H1 (cell line): ENCODE results near the gene MRPL11. TPM values are rescaled to one million over a fixed set of nuclear protein-coding genes. Genes with fewer than 3 reads are reported as not detected.

Experiments
- EGR1 ChIP-seq: IDR thresholded peaks from 2 replicates; pipeline ENCODE4 v1.6.1; 2011; ENCODE audit warnings: low read depth, low read length, borderline replicate concordance
- PHF8 ChIP-seq: fragments of 200-600 bp; sonication (generic); conservative IDR thresholded peaks from 2 replicates; pipeline ENCODE4 v1.7.1; 2012; ENCODE audit warnings: low read depth, mild to moderate bottlenecking, inconsistent platforms, low read length, moderate library complexity
- RAD21 ChIP-seq, 2 experiments: IDR thresholded peaks in 1 of 2; conservative IDR thresholded peaks in 1 of 2; 2 replicates each; pipeline ENCODE4 v1.6.1; 2011; ENCODE audit warnings: low read depth in 2 of 2, low read length in 2 of 2, improper control_type of control experiment in 1 of 2, inconsistent platforms in 1 of 2, mild to moderate bottlenecking in 1 of 2, moderate library complexity in 1 of 2
- SP4 ChIP-seq: IDR thresholded peaks from 2 replicates; pipeline ENCODE4 v1.6.1; 2012; ENCODE audit warnings: low read length, inconsistent platforms
- polyA plus RNA-seq, 7 experiments: library from polyadenylated mRNA; depleted of rRNA in 3 of 7; stranded (reverse) in 5 of 7; unstranded in 2 of 7; fragments of >200 nt in 5 of 7; fragments of 200-250 nt in 2 of 7; gene quantifications; 1 replicate in 5 of 7; 2 replicates in 1 of 7; 4 replicates in 1 of 7; pipeline versions ENCODE4 v1.2.1 to v1.2.3, GENCODE V29; 2011 to 2013; ENCODE audit warnings: missing spikeins in 2 of 7, mixed read lengths in 2 of 7
- total RNA-seq: library from RNA; stranded (reverse); fragmentation: NEBNext Ultra II Directional; extraction: Animal tissue kit (Norgen Biotek cat#: 25700); gene quantifications from 2 replicates; pipeline ENCODE4 v1.2.1, GENCODE V29; 2021
- TF ChIP-seq, protein P1 (sequence below): IDR thresholded peaks from 2 replicates; pipeline ENCODE4 v1.6.1; 2012; ENCODE audit warnings: inconsistent platforms

MRPL11 gene
- total and polyA plus RNA-seq, 2 of the 8 experiments (the other 6 are each of a cell fraction or from before 2014, with no cell fraction given): 105 to 141 TPM

DNA sequence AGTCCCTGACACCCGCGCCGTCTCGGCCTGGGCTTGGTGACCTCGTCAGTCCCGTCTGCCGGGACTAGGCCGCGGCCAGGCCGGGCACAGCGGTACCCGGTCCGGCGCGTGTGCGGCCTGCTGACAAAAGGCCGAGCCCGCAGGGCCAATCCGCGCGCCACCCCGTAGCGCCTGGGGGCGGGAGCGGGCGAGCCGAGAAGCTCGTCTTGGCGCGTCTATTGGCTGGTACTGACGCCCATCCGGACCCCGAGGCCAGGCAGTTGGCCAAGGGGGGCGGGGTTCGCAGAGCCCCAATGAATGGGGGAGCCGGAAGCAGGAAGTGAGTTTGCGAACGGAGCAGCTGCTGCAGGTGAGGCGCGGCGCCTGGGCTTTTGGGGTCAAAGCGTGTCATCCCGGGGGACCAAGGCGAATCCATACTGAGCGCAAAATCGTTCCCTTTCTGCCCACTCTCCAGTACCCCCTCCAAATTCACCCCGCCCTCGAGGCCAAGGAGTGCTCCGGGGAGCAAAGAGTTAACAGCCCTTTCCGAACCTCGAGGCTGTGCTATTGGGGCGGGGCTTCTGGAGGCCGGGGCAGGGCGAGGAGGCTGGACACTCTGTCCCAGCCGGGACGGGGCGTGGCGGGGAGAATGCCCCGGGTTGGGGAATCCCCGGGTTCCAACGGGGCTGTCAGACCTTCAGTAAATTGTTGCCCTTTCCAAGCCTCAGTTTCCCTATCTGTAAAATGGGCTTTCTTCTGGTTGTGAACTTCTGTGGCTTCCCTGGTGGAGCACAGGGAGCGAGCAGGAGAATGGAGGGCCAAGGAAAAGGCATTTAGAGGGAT, 41.7 kb upstream of the MRPL11 start, which contains the start of gene DPP3 (continued):
- TF ChIP-seq RAD21 (IDR thresholded peaks at IDR 0.05 in 1 of 2, conservative IDR thresholded peaks at IDR 0.05 in 1 of 2; ENCODE audit: low read depth in 2 of 2, low read length in 2 of 2) (no peak), SP4 (peak; percentile 86), PHF8 (0 out of 2 replicates have a peak, but pooled peaks have one; percentile 93), EGR1 (peak; percentile 19; the same call in 1 of the 2 replicates)
- TF ChIP-seq, protein P1, sequence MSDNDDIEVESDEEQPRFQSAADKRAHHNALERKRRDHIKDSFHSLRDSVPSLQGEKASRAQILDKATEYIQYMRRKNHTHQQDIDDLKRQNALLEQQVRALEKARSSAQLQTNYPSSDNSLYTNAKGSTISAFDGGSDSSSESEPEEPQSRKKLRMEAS: peak; percentile 58
